AG09319 (cell line): ENCODE measurements around the gene SASH1.

Source experiments
- DNase-seq: peaks from one replicate; pipeline ENCODE4 v3.0.0-alpha.2; 2010; ENCODE audit warnings: low read depth; ENCODE audit errors: extremely low read depth
- TF ChIP-seq, protein P1 (sequence below): IDR thresholded peaks from 2 replicates; pipeline ENCODE4 v1.5.1; 2011; ENCODE audit warnings: low read depth, mild to moderate bottlenecking, inconsistent platforms, low read length, moderate library complexity

SASH1 gene

DNA sequence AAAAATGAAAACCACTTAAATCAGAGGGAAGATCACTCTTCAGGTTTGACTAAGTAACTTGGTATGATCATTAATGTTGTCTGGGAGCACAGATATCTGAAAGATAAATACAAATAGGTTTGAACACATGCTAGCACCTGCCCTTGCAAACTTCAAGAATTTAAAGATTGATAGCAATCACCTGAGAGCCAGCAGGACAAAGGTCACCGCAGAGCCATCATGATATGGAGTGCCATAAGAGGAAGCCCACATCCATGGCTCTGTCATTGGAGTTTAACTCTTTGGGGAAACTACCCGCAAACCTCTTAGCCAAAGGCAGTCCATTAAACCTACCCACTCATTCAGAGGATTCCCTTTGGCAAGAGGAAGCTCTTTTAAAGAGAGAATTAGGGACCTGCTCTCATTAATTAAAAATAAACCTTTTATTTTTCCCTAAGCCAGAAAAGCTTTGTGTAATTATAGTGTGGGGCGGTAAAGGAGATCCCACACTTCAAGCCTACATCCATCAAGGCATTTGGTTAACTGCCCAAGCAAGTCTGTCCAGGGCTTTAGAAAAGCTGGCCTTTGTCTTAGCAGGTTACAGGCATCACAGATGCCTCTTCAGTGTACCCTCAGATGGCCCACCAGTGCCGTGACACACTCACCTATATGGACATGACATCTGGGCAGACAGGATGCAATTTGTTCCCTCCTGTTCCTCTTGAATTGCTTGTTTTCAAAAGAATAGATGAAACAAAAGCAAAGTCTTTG lies 73.0 kb downstream of the SASH1 start:
- DNase-seq: no peak
- TF ChIP-seq, protein P1, sequence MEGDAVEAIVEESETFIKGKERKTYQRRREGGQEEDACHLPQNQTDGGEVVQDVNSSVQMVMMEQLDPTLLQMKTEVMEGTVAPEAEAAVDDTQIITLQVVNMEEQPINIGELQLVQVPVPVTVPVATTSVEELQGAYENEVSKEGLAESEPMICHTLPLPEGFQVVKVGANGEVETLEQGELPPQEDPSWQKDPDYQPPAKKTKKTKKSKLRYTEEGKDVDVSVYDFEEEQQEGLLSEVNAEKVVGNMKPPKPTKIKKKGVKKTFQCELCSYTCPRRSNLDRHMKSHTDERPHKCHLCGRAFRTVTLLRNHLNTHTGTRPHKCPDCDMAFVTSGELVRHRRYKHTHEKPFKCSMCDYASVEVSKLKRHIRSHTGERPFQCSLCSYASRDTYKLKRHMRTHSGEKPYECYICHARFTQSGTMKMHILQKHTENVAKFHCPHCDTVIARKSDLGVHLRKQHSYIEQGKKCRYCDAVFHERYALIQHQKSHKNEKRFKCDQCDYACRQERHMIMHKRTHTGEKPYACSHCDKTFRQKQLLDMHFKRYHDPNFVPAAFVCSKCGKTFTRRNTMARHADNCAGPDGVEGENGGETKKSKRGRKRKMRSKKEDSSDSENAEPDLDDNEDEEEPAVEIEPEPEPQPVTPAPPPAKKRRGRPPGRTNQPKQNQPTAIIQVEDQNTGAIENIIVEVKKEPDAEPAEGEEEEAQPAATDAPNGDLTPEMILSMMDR: no peak

GRCh38 chr6:148416330-148416965 lies 73.8 kb downstream of the SASH1 start:
- TF ChIP-seq, protein P1: no peak
- no peak for DNase-seq

DNA sequence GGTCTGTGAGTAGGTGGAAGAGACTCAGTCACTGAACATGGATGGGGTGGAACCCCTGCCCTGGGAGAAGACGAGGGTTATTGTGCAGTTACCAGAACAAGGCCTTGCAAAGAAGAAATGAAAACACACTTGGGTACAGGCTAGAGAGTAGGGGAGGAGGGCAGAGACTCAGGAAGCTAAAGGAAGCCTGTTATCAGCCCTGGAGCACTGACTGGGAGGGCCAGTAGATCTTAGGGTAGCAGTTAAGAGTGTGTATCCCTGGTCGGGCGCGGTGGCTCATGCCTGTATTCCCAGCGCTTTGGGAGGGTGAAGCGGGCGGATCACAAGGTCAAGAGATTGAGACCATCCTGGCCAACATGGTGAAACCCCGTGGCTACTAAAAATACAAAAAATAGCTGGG lies 74.4 kb downstream of the SASH1 start:
- DNase-seq: no peak
- TF ChIP-seq, protein P1: no peak

DNA sequence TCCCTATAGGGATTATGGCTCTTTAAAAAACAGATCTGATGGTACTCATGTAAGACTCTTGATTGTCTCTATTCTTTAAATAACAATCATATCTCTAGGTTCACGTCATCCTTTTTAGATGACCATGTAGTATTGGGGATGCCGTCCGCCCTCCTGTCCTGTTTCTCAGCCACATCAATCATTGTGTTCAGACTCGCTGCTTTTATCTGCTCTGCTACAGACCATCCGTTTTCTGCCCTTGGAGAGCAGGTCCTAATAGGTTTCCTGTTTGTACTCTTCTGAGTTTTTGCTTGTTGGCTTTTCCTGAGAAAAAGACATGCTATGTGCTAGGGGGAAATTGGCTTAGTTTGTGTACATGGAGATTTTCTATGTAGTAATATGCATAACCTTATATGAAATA lies 76.8 kb downstream of the SASH1 start:
- TF ChIP-seq, protein P1: no peak
- no peak for DNase-seq

- TF ChIP-seq, protein P1: no peak
- no peak for DNase-seq
These were observed 79.4 kb downstream of the SASH1 start for GRCh38 chr6:148422085-148422484.

- DNase-seq: no peak
- TF ChIP-seq, protein P1: no peak
These were observed 80.5 kb downstream of the SASH1 start for GRCh38 chr6:148423133-148423532.

DNA sequence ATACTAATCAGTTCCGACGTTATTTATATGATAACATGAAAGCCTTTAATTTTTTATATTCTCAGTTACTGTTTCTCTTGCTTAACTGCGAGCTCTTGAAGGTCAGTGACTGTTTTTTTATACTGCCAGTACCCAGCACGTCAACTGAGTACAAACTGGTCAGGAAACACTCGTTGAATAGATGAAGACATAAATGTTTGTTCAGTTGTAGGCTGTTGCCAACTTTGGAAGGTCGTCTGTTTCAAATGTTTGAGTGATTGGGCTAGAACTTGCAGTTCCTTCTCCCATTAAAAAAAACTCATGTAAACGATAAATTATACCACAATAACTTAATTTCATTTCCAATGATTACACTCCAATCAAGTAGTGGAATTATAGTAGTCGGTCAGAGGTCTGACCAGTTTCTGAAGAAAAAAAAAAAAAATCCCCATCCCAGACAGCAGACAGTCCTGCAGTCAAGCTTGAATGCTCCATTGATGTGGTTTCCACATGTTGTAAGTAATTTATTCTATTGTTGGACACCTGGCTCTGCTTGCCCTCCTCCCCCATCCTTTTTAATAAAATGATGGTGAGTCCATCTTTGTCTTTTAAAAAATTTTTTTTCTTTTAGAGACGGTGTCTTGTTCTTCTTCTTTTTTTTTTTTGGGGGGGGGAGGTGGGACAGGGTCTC lies 81.1 kb downstream of the SASH1 start:
- no peak for DNase-seq

More for the DNA sequence above, 81.1 kb downstream of the SASH1 start:
- TF ChIP-seq, protein P1: no peak
